GM19035 (cell line): ENCODE results near the gene RASA4B.
A peak's percentile ranks its signal among the peaks of the same experiment; 100 is the strongest.

ENCODE experiments used
- ATAC-seq: cut with Tn5 transposase; IDR thresholded peaks from one replicate; pipeline ENCODE4 v1.9.1; 2021; ENCODE audit not compliant: unreplicated experiment

The RASA4B gene

GRCh38 chr7:102454468-102454867 is 63.1 kb downstream of the RASA4B start:
- no peak for ATAC-seq

GRCh38 chr7:102453319-102453718 is 64.3 kb downstream of the RASA4B start:
- no peak for ATAC-seq

GRCh38 chr7:102452451-102452850 is 65.1 kb downstream of the RASA4B start:
- ATAC-seq: no peak

GRCh38 chr7:102451371-102452054 is 66.1 kb downstream of the RASA4B start:
- ATAC-seq: no peak

- ATAC-seq: no peak
These were observed 67.3 kb downstream of the RASA4B start for GRCh38 chr7:102450242-102450641.

- ATAC-seq: no peak
These were observed 68.4 kb downstream of the RASA4B start for GRCh38 chr7:102449136-102449535.

GRCh38 chr7:102447311-102447710 is 70.3 kb downstream of the RASA4B start:
- no peak for ATAC-seq

GRCh38 chr7:102446387-102447156 is 71.0 kb downstream of the RASA4B start:
- no peak for ATAC-seq

- ATAC-seq: no peak
These were observed 71.9 kb downstream of the RASA4B start for GRCh38 chr7:102445674-102446071.

- peak; percentile 55 for ATAC-seq
These were observed 72.5 kb downstream of the RASA4B start for GRCh38 chr7:102444961-102445673.

- no peak for ATAC-seq
These were observed 77.4 kb downstream of the RASA4B start for GRCh38 chr7:102439963-102440795.

- no peak for ATAC-seq
These were observed 81.5 kb downstream of the RASA4B start for GRCh38 chr7:102436118-102436517.

- peak; percentile 2 for ATAC-seq
These were observed 83.5 kb downstream of the RASA4B start for GRCh38 chr7:102434039-102434486.

GRCh38 chr7:102433219-102434038 is 84.1 kb downstream of the RASA4B start, which contains the start of gene ORAI2:
Gene ORAI2, plus strand, starts transcription at chr7:102433575. Its CDS starts 5,382 bp downstream, at chr7:102438957.
- ATAC-seq: peak; percentile 62
